Large intestine (tissue), 3 donors: ENCODE measurements around the gene POLE4. TPM values are rescaled to one million over a fixed set of nuclear protein-coding genes. Genes with fewer than 3 reads are reported as not detected.

Source experiments
- DNase-seq, 2 donors: peaks; one replicate each; pipeline versions ENCODE4 v3.0.0 to v3.0.0-alpha.2; 2013
- H3K27ac ChIP-seq: one replicate; pipeline ENCODE4 v1.5.1; 2013; ENCODE audit warnings: low read length
- H3K27me3 ChIP-seq: 2 replicates; pipeline ENCODE4 v1.6.1; 2013; ENCODE audit warnings: low read length; ENCODE audit not compliant: control insufficient read depth, insufficient read depth
- H3K36me3 ChIP-seq: 2 replicates; pipeline ENCODE4 v1.6.1; 2013; ENCODE audit warnings: low read length; ENCODE audit not compliant: control insufficient read depth, insufficient read depth
- H3K4me1 ChIP-seq: one replicate; pipeline ENCODE4 v1.6.1; 2013; ENCODE audit warnings: low read length; ENCODE audit not compliant: control insufficient read depth, insufficient read depth
- H3K4me3 ChIP-seq: one replicate; pipeline ENCODE4 v1.5.1; 2013; ENCODE audit warnings: low read length
- H3K9me3 ChIP-seq: one replicate; pipeline ENCODE4 v1.6.1; 2013; ENCODE audit warnings: mild to moderate bottlenecking, low read depth, low read length, moderate library complexity; ENCODE audit not compliant: control insufficient read depth
- WGBS: methylation state at CpG from one replicate; pipeline ENCODE4 v1.1.5; 2013; ENCODE audit warnings: low lambda C conversion rate; ENCODE audit not compliant: insufficient coverage; 5-methylcytosine and 5-hydroxymethylcytosine counted together
- polyA plus RNA-seq: library from polyadenylated mRNA; unstranded; fragments of 120-200 nt; gene quantifications from one replicate; pipeline ENCODE4 v1.2.1, GENCODE V29; 2013

Gene POLE4
- polyA plus RNA-seq, 1 donor = 70.7 TPM

DNA sequence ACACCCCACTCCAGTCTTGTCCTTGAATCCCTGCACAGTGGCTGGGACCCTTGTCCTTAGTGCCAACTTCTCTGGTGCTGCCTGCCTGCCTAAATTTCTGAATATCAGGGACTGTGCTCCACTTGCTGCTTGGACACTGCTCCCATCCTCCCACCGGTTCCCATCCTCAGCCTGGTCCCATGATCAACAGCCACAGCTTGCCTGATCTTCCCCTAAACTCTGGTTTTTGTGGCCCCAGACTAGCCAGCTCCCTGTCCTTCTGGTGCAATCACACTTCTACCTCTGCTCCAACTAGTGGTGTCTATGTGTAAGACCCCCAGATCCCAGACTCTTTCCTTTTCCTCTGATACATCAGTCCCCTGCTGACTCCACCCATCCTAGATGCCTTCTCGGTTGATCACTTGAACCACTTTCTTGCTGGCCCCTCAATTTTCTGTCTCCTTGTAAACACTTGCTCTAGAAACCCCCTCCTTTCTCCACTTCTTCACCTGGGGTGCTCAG is 37.2 kb upstream of the POLE4 start:
- Histone ChIP-seq H3K9me3 (peaks cover 4% of the 10 kb centered on the region), H3K27ac (no peak overlapping the region), H3K36me3 (no peaks in the 10 kb centered on the region), H3K4me1 (peaks cover 16% of the 10 kb centered on the region), H3K4me3 (no peak overlapping the region), H3K27me3 (no peaks in the 10 kb centered on the region)
- no peak for DNase-seq
- no CpG with 5 or more reads among the region's 2 CpGs for WGBS

DNA sequence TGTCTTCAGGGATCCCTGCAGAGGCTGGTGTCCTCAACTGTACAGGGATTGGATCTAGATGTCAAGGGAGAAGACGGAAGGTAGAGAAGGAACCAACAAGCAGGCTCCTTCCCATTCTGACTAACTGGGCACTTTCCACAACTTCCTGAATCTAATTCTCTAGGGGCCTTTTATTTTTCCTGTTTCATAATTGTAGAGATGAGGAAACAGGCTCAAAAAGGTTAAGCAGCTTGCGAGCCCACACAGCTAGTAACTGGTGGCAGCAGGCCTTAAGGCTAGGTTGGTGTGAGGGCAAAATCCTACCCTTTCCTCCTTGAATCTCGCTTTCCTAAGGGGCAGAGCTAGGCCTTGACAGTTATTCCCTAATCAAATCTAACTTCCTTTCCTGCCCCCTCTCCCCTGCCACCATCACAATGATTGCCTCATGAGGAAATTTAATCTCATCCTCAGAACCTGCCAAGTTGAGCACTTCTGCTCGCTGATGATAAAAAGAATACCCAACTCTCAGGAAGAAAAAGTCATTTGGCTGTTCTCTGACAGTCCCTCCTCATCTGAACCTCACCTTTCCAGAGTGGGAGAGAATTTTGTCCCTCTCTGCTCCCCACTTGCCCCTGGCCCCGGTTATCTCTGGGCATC is 35.7 kb upstream of the POLE4 start:
- no peaks in the 10 kb centered on the region for H3K36me3 ChIP-seq
- no peak overlapping the region for H3K27ac ChIP-seq
- no peaks in the 10 kb centered on the region for H3K27me3 ChIP-seq
- peaks cover 4% of the 10 kb centered on the region for H3K9me3 ChIP-seq
- peaks cover 12% of the 10 kb centered on the region for H3K4me1 ChIP-seq
- no peak for DNase-seq
- H3K4me3 ChIP-seq = no peak overlapping the region
- WGBS = 100% methylated on average over 1 of the region's 5 CpGs

DNA sequence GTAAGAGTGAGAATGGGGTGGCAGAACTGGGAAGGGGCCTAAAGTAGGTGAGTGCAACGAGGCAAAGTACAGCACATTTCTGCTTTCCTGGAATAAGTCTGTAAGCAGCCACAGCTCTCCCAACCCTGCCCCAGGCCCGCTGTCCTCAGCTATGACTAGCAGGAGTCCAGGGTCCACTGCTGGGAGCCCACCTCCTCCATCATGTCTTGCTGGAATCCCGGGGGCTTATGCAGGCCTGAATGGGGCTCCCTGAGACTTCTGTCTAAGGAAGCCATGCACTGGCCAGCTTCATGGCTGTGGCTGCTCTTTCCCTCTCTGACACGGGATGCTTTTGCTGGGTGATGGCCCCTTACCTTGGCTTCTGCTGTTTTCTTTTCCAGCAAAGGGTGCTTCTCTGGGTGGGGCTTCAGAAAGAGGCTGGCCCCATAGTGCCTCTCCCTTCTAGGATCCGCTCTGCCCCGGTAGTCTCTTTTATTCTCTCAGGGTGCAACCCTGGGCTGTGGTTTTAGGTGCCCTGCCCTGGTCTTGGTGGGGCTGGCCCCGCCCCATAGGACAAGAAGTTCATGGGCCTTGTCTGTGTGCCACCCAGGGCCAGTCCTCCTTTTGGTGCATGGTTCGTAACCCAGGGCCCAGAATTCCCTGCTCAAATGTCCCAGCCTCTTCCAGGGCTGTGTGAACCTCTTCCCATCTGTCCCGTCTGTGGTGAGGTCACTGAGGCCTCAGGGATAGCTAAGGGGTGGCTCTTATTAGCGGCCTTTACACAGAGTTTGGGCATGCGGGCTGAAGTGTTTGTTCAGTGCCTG is 33.8 kb upstream of the POLE4 start:
- H3K4me3 ChIP-seq = no peak overlapping the region
- no peak overlapping the region for H3K27ac ChIP-seq
- H3K27me3 ChIP-seq = no peaks in the 10 kb centered on the region
- peak; percentile 14 to 51 for DNase-seq
- H3K9me3 ChIP-seq = no peaks in the 10 kb centered on the region
- WGBS = no CpG with 5 or more reads among the region's 11 CpGs
- H3K36me3 ChIP-seq = no peaks in the 10 kb centered on the region
- no peaks in the 10 kb centered on the region for H3K4me1 ChIP-seq

DNA sequence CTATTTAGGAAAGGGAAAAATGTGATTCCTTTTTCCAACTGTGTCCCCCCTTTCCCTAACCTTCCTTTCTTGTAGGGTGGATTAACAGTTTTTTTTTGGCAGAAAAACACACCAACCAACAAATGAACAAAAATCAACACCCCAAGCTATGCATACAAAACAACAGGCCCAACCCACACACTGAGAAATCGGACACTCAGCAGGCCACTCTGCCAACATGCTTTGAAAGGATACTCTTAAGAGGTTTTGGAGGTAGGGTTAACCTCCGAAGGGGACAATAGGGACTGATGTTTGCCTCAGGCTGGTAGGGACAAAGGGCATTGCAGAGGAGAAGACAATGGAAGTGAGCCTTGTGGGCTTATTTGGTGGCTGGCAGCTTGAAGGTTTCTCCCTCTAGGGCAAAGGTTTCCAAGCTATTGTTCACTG is 33.1 kb upstream of the POLE4 start:
- Histone ChIP-seq H3K36me3 (no peaks in the 10 kb centered on the region), H3K4me3 (no peak overlapping the region), H3K27ac (no peak overlapping the region), H3K9me3 (no peaks in the 10 kb centered on the region), H3K4me1 (no peaks in the 10 kb centered on the region), H3K27me3 (no peaks in the 10 kb centered on the region)
- no peak for DNase-seq
- no CpG with 5 or more reads among the region's 2 CpGs for WGBS

GRCh38 chr2:74927621-74928020 is 30.8 kb upstream of the POLE4 start:
- Histone ChIP-seq H3K27me3 (no peaks in the 10 kb centered on the region), H3K36me3 (no peaks in the 10 kb centered on the region), H3K4me3 (no peak overlapping the region), H3K27ac (no peak overlapping the region), H3K4me1 (no peaks in the 10 kb centered on the region), H3K9me3 (no peaks in the 10 kb centered on the region)
- WGBS = no CpG with 5 or more reads among the region's 5 CpGs
- DNase-seq = no peak

GRCh38 chr2:74930811-74931486 is 27.5 kb upstream of the POLE4 start:
- no peak for DNase-seq
- Histone ChIP-seq H3K36me3 (peaks cover 2% of the 10 kb centered on the region), H3K27ac (no peak overlapping the region), H3K4me1 (no peaks in the 10 kb centered on the region), H3K9me3 (no peaks in the 10 kb centered on the region), H3K4me3 (no peak overlapping the region), H3K27me3 (no peaks in the 10 kb centered on the region)
- 100% methylated on average over 3 of the region's 8 CpGs for WGBS

- Histone ChIP-seq H3K27me3 (no peaks in the 10 kb centered on the region), H3K27ac (no peak overlapping the region), H3K9me3 (no peaks in the 10 kb centered on the region), H3K4me3 (no peak overlapping the region), H3K4me1 (no peaks in the 10 kb centered on the region), H3K36me3 (peaks cover 2% of the 10 kb centered on the region)
- WGBS = no CpG with 5 or more reads among the region's 2 CpGs
- no peak for DNase-seq
Observed at GRCh38 chr2:74931940-74932339, 26.5 kb upstream of the POLE4 start.

DNA sequence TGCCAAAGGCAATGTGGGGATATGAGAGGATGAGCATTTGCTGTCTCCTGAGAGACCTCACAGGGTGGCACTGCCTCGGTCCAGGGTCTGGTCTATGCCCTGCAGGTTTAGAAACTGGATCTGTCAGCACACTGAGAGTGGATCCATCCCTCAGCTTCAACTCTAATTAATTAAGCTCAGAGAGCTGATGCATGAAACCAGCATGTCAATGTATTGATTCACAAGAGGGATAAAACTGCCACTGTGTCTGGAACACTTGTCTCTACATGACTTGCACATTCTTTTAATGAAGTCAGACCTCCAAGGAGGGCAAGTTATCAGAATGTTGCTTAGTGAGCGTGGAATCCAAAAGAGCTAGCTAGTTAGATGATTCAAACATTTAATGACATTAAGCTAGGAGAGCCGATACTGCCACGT is 22.5 kb upstream of the POLE4 start:
- Histone ChIP-seq H3K9me3 (no peaks in the 10 kb centered on the region), H3K27me3 (no peaks in the 10 kb centered on the region), H3K27ac (no peak overlapping the region), H3K4me3 (no peak overlapping the region), H3K36me3 (peaks cover 2% of the 10 kb centered on the region), H3K4me1 (peaks cover 12% of the 10 kb centered on the region)
- no CpG with 5 or more reads among the region's 4 CpGs for WGBS
- DNase-seq = no peak

DNA sequence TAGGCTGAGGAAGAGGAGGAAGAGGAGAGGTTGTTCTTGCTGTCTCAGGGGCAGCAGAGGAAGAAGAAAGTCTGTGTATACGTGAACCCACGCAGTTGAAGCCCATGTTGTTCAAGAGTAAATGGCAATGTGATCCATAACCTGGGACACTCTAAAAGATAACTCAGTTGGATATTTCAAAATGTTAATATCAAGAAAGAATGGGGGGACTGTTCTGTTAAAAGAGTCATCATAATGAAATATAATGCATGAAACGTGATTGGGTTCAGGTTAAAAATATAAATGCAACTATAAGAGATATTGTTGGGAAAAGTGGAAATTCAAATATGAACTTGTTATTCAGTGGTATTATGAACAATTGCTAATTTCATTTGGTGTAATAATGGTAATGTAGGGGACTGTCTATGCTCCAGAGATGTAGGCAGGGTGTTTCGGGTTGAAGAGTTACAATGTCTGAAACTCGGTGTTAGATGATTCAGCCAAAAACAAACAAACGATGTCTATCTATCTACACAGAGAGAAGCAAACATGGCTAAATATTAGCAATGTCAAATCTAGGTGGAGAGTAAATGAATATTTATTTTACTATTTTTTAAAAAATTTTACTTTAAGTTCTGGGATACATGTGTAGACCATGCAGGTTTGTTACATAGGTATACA is 21.1 kb upstream of the POLE4 start:
- Histone ChIP-seq H3K4me3 (no peak overlapping the region), H3K27me3 (no peaks in the 10 kb centered on the region), H3K4me1 (peaks cover 12% of the 10 kb centered on the region), H3K27ac (no peak overlapping the region), H3K36me3 (peaks cover 2% of the 10 kb centered on the region), H3K9me3 (peaks cover 2% of the 10 kb centered on the region)
- 91% methylated on average over 4 of the region's 6 CpGs for WGBS
- DNase-seq = no peak

GRCh38 chr2:74938264-74938663 is 20.2 kb upstream of the POLE4 start:
- H3K36me3 ChIP-seq = peaks cover 2% of the 10 kb centered on the region
- H3K9me3 ChIP-seq = peaks cover 2% of the 10 kb centered on the region
- WGBS = 100% methylated on average over 2 of the region's 4 CpGs
- no peak for DNase-seq
- H3K4me1 ChIP-seq = peaks cover 12% of the 10 kb centered on the region
- H3K4me3 ChIP-seq = no peak overlapping the region
- H3K27ac ChIP-seq = no peak overlapping the region
- no peaks in the 10 kb centered on the region for H3K27me3 ChIP-seq
